ENCODE data around the gene WDR88. TPM values are rescaled to one million over a fixed set of nuclear protein-coding genes. Genes with fewer than 3 reads are reported as not detected.

WDR88 gene
- total and polyA plus RNA-seq, 2 of the 8 experiments (the other 6 are each of a cell fraction or from before 2014, with no cell fraction given) = not detected

GRCh38 chr19:33096005-33096404, 35.9 kb upstream of the WDR88 start (continued):
- TF ChIP-seq CHD7 (IDR thresholded peaks at IDR 0.05; ENCODE audit: insufficient replicate concordance, low read length) (no peak), RAD21 (IDR thresholded peaks at IDR 0.05 in 1 of 2, conservative IDR thresholded peaks at IDR 0.05 in 1 of 2; ENCODE audit: low read depth in 2 of 2, low read length in 2 of 2) (no peak), SIN3A (conservative IDR thresholded peaks at IDR 0.05 in 1 of 2, IDR thresholded peaks at IDR 0.05 in 1 of 2; ENCODE audit: low read depth in 1 of 2, low read length in 2 of 2) (no peak), ATF3 (IDR thresholded peaks at IDR 0.05; ENCODE audit: insufficient read depth, low read depth, low read length) (no peak), CEBPB (IDR thresholded peaks at IDR 0.05; ENCODE audit: low read depth, low read length) (no peak), HDAC6 (IDR thresholded peaks at IDR 0.05; ENCODE audit: low read depth, low read length) (no peak), POU5F1 (IDR thresholded peaks at IDR 0.05; ENCODE audit: low read depth, low read length) (no peak)

Measured in H1 (cell line).